ENCODE results near the gene GAS6.

GAS6 gene

DNA sequence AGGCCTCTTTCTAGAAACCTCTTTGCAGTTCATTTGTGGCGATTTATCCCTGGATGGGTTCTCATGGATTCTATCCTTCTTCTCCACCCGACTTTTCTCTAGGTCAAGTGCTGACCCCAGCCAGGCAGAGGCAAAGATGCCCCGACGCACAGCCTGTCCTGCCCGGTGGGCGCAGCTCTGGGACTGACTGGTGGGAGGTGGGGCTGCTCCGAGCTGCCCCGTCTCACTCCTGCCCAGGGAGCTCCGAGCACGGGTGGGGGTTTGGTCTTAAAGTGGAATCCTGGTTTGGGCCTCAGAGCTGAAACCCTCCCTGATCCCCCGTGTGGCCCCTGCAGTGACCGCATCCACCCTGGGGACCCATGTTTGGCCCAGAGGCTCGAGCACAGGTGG is 44.5 kb downstream of the GAS6 start:
- H2AFZ ChIP-seq (ENCODE audit: low read length), result no peak overlapping the region
- no peak overlapping the region for H3K4me2 ChIP-seq (ENCODE audit: low read depth, low read length)
- H3K9me2 ChIP-seq (replicated peaks; ENCODE audit: insufficient read depth, low read length), result no peaks in the 10 kb centered on the region
- no peaks in the 10 kb centered on the region for H4K20me1 ChIP-seq (ENCODE audit: insufficient read depth, low read length)
- peaks cover 12% of the 10 kb centered on the region; the same call in 1 of the 2 replicates for H3K36me3 ChIP-seq (replicated peaks; ENCODE audit: insufficient read depth, low read length)
- no peak overlapping the region for H3K4me3 ChIP-seq (ENCODE audit: low read length)
- peaks cover 63% of the 10 kb centered on the region for H3F3A ChIP-seq (ENCODE audit: insufficient read depth, low read length)
- H3K9ac ChIP-seq (ENCODE audit: low read length), result no peak overlapping the region
- H3K27ac ChIP-seq (ENCODE audit: low read length), result no peak overlapping the region
- no peak for TF ChIP-seq EZH2phosphoT487 (IDR thresholded peaks at IDR 0.05; ENCODE audit: low read length)
- TF ChIP-seq, protein P1, sequence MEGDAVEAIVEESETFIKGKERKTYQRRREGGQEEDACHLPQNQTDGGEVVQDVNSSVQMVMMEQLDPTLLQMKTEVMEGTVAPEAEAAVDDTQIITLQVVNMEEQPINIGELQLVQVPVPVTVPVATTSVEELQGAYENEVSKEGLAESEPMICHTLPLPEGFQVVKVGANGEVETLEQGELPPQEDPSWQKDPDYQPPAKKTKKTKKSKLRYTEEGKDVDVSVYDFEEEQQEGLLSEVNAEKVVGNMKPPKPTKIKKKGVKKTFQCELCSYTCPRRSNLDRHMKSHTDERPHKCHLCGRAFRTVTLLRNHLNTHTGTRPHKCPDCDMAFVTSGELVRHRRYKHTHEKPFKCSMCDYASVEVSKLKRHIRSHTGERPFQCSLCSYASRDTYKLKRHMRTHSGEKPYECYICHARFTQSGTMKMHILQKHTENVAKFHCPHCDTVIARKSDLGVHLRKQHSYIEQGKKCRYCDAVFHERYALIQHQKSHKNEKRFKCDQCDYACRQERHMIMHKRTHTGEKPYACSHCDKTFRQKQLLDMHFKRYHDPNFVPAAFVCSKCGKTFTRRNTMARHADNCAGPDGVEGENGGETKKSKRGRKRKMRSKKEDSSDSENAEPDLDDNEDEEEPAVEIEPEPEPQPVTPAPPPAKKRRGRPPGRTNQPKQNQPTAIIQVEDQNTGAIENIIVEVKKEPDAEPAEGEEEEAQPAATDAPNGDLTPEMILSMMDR (IDR thresholded peaks at IDR 0.05; ENCODE audit: low read length), result no peak
- TF ChIP-seq EZH2 (optimal IDR thresholded peaks at IDR 0.05; ENCODE audit: low read depth, low read length), result no peak
- H3K79me2 ChIP-seq (ENCODE audit: low read length), result no peaks in the 10 kb centered on the region; the same call in 1 of the 2 replicates
- H3K4me1 ChIP-seq (ENCODE audit: low read length), result peaks cover 6% of the 10 kb centered on the region
- no peaks in the 10 kb centered on the region for H3K9me3 ChIP-seq (replicated peaks; ENCODE audit: insufficient read depth, low read length)
- no peaks in the 10 kb centered on the region for H3K27me3 ChIP-seq (replicated peaks; ENCODE audit: insufficient read depth, low read length)
- no peak for DNase-seq

DNA sequence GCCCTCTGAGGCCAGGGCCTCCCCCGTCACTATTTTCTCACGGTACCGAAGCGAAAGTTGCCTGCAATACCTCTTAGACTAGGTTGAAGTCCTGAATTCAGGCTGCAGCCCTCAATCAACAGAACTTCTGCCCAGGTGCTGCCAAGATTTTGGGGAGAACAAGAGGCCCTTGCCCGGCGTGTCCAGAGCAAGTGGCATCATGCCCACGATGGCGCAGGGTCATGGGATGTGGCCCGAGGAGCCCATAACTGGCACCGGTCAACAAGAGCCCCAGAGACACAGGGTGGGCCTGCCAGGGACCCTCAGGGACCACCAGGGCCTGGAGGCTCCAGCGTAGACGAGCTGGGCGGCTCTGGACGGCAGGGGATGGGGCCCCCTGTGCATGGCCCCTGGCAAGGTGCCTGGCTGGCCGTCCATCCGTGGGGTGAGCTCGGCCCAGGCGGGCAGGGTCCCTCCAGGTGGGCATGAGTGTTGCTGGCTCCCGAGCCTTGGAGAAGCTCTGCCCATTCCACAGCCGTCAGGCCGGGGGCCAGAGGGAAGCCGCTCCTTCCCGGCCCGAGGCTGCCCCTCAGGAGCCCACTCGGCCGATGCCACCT is 45.1 kb downstream of the GAS6 start:
- Histone ChIP-seq H3K9me3 (replicated peaks; ENCODE audit: insufficient read depth, low read length) (no peaks in the 10 kb centered on the region), H2AFZ (ENCODE audit: low read length) (no peak overlapping the region), H3K27me3 (replicated peaks; ENCODE audit: insufficient read depth, low read length) (no peaks in the 10 kb centered on the region), H3K4me1 (ENCODE audit: low read length) (peaks cover 9% of the 10 kb centered on the region), H3F3A (ENCODE audit: insufficient read depth, low read length) (peaks cover 63% of the 10 kb centered on the region), H3K27ac (ENCODE audit: low read length) (no peak overlapping the region), H3K36me3 (replicated peaks; ENCODE audit: insufficient read depth, low read length) (peaks cover 12% of the 10 kb centered on the region; the same call in 1 of the 2 replicates), H3K9me2 (replicated peaks; ENCODE audit: insufficient read depth, low read length) (no peaks in the 10 kb centered on the region), H3K4me3 (ENCODE audit: low read length) (no peak overlapping the region), H3K79me2 (ENCODE audit: low read length) (no peaks in the 10 kb centered on the region; the same call in 1 of the 2 replicates), H3K9ac (ENCODE audit: low read length) (no peak overlapping the region), H3K4me2 (ENCODE audit: low read depth, low read length) (no peak overlapping the region), H4K20me1 (ENCODE audit: insufficient read depth, low read length) (no peaks in the 10 kb centered on the region)
- DNase-seq, result no peak
- TF ChIP-seq, protein P1 (IDR thresholded peaks at IDR 0.05; ENCODE audit: low read length), result no peak
- TF ChIP-seq EZH2phosphoT487 (IDR thresholded peaks at IDR 0.05; ENCODE audit: low read length) (no peak), EZH2 (optimal IDR thresholded peaks at IDR 0.05; ENCODE audit: low read depth, low read length) (no peak)

DNA sequence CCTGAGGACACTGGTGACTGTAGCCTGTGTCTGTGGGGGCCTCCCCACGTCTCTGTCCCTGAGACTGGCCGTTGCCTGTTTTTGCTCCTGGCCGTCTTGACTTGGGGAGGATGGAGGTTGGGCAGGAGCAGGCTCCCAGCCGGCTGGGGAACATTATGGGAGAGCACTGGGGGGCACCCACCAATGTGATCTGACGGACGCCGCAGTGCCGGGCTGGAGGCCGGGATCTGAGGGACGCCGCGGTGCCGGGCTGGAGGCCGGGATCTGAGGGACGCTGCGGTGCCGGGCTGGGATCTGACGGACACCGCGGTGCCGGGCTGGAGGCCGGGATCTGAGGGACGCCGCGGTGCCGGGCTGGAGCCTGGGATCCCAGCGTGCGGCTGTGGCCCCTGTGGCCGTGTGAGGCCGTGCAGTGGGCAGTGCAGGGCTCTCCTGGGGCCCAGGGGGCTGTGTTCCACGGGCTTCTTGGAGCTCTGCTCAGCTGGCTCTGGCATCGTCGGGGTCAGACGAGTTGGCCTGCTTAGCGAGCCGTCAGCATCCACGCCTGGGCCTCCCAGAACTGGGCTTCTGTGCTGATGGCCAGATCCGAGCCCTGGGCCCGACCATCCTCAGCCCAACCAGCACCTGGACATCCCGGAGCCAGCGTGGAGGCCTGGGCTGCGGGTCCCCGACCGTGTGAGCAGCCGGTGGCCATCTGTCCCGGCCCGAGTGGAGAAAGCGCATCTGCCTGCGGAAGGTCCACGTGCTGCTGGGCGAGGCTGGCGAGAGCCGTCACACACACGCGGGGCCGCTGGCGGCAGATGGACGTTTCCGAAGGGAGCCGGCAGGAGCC is 45.8 kb downstream of the GAS6 start:
- no peak for TF ChIP-seq EZH2 (optimal IDR thresholded peaks at IDR 0.05; ENCODE audit: low read depth, low read length)
- no peak for TF ChIP-seq EZH2phosphoT487 (IDR thresholded peaks at IDR 0.05; ENCODE audit: low read length)
- TF ChIP-seq, protein P1 (IDR thresholded peaks at IDR 0.05; ENCODE audit: low read length), result no peak
- Histone ChIP-seq H3K4me1 (ENCODE audit: low read length) (peaks cover 9% of the 10 kb centered on the region), H3F3A (ENCODE audit: insufficient read depth, low read length) (peaks cover 57% of the 10 kb centered on the region), H3K9ac (ENCODE audit: low read length) (no peak overlapping the region), H3K9me2 (replicated peaks; ENCODE audit: insufficient read depth, low read length) (no peaks in the 10 kb centered on the region), H3K27ac (ENCODE audit: low read length) (peak overlapping the region; percentile 30; the same call in 1 of the 2 replicates), H3K4me2 (ENCODE audit: low read depth, low read length) (no peak overlapping the region), H3K9me3 (replicated peaks; ENCODE audit: insufficient read depth, low read length) (no peaks in the 10 kb centered on the region), H3K4me3 (ENCODE audit: low read length) (no peak overlapping the region), H3K27me3 (replicated peaks; ENCODE audit: insufficient read depth, low read length) (no peaks in the 10 kb centered on the region), H3K79me2 (ENCODE audit: low read length) (no peaks in the 10 kb centered on the region), H2AFZ (ENCODE audit: low read length) (no peak overlapping the region), H4K20me1 (ENCODE audit: insufficient read depth, low read length) (no peaks in the 10 kb centered on the region), H3K36me3 (replicated peaks; ENCODE audit: insufficient read depth, low read length) (peaks cover 7% of the 10 kb centered on the region; the same call in 1 of the 2 replicates)
- DNase-seq, result no peak
